GM18951 (cell line): ENCODE results near the gene LRP4.
"Not testable (repeated sequence)": the region's sequence is repeated elsewhere in the genome, so short reads cannot be mapped to it uniquely, and the experiment has no call there.

Experiments used
- POLR2A ChIP-seq: IDR thresholded peaks from 4 replicates; pipeline ENCODE4 v1.6.1; 2011; ENCODE audit warnings: mild to moderate bottlenecking; ENCODE audit not compliant: insufficient read length, insufficient read depth; ENCODE audit errors: extremely low read depth
- in situ Hi-C: fragments of 300-500 bp; cut with MboI; formaldehyde crosslinking; loops from one replicate; pipeline ENCODE4 v1.12.0; 2022; ENCODE audit warnings: low sequenced_read_pairs, mixed read lengths, inconsistent platforms; ENCODE audit not compliant: unreplicated experiment

Gene LRP4

GRCh38 chr11:46918083-46918787, at the start of gene LRP4:
TSS of gene LRP4 (minus strand) at chr11:46918550. CDS start at chr11:46918379, 171 bp downstream.
- TF ChIP-seq POLR2A = no peak
- in situ Hi-C loops = loop anchor here (10.0 kb wide), 1 partner anchor 237 kb away; no protein-coding TSS in a partner anchor

DNA sequence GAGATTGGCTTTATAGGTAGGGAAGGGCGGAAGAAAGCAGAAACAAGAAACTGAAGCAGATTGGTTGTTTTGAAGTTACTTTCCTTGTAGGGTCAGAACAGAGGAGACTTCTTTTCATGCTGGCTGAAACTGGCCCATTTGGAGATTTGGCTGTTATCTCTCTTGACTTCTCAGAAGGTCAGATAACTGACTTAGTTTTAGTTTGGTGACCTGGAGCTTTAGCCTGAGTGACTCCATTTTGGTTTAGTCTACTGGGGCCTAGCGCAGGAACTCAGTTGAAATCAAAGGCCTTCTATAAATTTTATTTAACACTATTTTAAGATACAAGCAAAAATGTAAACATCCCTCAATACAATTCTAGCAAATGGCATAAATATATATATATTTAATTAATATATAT, 49.6 kb upstream of the LRP4 start:
- TF ChIP-seq POLR2A = no peak
- in situ Hi-C loops = no loop called here

DNA sequence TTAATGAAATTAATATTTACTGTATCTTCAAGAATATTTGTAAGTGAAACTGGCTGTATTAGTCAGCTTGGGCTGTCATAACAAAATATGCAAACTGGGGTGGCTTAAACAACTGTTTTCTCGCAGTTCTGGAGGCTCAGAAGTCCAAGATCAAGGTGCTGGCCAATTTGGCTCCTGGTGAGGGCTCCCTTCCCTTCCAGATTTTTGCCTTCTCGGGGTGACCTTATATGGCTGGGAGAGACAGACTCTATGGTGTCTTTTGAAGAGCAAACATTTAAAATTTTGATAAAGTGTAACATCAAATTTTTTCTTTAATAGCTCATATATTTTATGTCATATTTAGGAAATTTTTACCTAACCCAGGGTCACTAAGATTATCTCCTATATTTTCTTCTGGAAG, 48.4 kb upstream of the LRP4 start:
- in situ Hi-C loops = no loop called here
- TF ChIP-seq POLR2A = no peak

DNA sequence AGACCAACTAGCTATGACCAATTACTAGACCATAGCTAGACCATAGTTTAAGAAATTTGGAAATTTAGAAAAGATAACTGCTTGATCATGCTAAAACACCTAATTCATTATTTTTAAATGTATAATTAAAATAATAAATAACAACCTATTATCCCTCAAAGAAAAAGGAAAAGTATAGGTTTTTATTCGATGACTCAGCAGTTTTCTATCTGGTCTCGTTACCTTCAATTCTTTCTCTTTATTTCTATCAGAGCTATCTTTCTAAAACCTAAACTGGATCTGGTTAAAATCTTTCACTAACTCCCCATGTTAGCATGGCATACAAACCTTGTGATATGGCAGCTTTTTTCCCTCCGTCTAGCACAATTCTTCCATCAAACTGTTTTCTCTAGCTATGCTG, 45.5 kb upstream of the LRP4 start:
- no peak for TF ChIP-seq POLR2A
- in situ Hi-C loops = no loop called here

DNA sequence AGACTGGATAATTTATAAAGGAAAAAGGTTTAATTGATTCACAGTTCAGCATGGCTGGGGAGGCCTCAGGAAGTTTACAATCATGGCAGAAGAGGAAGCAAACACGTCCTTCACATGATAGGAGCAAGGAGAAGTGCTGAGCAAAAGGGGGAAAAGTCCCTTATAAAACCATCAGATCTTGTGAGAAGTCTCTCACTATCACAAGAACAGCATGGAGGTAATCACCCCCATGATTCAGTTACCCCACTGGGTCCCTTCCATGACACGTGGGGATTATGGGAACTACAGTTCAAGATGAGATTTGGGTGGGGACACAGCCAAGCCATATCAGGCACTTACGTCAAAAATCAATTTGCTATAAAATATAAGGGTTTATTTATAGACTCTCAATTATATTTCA, 43.5 kb upstream of the LRP4 start:
- in situ Hi-C loops = not testable (repeated sequence)

- no peak for TF ChIP-seq POLR2A
- in situ Hi-C loops = no loop called here
Measured at GRCh38 chr11:46961041-46961440, 42.7 kb upstream of the LRP4 start.

DNA sequence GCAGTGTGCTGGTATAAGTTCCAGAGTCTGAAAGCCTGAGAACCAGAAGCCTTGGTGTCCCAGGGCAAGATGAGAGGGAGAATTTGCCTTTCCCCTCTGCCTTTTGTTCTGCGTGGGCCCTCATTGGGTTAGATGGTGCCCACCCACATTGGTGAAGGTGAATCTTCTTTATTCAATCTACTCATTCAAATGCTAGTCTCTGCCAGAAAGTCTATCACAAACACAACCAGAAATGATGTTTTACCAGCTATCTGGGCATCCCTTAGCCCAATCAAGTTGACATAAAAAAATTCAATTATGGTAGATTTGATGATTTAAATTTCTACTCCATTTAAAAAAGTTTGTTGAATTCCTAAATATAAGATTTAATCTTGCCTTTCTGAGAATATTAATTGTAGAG, 40.4 kb upstream of the LRP4 start:
- no peak for TF ChIP-seq POLR2A
- in situ Hi-C loops = no loop called here

GRCh38 chr11:46953093-46953492, 34.7 kb upstream of the LRP4 start:
- TF ChIP-seq POLR2A = no peak
- in situ Hi-C loops = no loop called here

DNA sequence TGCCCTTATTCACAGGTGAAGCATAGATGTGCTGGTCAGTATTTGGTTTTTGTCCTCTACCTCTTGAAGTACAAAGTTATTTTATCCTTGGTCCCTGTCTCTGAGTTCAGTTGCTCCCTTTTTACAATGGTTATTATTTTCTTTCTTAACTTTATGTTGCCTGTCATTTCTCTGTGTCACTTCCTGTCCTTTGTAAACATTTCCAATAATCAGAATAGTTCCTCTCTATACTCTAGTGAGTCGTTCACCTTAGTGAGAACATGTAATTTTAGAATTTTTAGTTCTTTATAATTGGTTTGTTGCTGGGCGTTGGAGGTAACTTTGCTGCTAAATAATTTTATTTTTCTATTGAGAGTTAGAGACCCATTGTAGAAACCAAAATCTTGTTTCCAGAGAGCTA, 34.2 kb upstream of the LRP4 start:
- no peak for TF ChIP-seq POLR2A
- in situ Hi-C loops = no loop called here

DNA sequence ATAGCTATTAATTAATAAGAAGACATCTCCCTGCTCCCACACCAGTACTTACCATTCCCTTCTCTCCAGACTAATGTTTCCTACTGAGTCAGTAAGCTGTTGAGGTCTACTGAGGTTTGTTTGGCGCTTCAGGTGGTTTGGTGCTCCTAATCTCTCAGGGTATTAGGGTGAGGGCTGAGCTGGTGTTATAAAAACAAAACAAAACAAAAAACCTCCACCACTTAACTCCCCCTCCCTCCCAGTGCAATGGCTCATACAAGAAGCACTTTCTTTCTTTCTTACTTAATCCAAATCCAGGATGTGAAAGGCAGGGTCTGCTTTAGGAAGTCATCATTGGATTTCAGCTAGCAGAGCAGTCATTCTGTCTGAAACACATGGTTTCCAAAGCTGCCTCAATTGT, 33.5 kb upstream of the LRP4 start:
- no peak for TF ChIP-seq POLR2A
- in situ Hi-C loops = no loop called here

DNA sequence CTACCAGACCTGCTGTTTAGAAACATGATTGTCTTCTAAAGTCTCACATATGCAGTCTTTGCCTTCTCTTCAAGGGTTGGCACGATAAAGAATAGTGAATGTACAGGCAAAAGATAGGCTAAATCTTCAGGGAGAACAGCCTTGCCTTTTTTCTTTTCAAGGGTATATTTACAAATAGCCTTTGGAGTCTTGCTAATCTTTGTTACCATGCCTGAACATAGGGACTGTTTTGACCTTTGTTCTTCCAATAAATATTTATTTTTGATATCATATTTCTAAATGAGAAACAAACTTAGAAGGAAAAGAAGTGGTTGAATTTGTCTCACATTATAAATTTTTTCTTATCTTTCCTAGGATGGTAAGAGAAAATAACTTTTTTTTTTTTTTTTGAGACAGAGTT, 30.9 kb upstream of the LRP4 start:
- TF ChIP-seq POLR2A = no peak

GRCh38 chr11:46948378-46949131, 30.2 kb upstream of the LRP4 start:
- no peak for TF ChIP-seq POLR2A
- in situ Hi-C loops = no loop called here

More for the DNA sequence above, 30.9 kb upstream of the LRP4 start:
- in situ Hi-C loops = no loop called here

DNA sequence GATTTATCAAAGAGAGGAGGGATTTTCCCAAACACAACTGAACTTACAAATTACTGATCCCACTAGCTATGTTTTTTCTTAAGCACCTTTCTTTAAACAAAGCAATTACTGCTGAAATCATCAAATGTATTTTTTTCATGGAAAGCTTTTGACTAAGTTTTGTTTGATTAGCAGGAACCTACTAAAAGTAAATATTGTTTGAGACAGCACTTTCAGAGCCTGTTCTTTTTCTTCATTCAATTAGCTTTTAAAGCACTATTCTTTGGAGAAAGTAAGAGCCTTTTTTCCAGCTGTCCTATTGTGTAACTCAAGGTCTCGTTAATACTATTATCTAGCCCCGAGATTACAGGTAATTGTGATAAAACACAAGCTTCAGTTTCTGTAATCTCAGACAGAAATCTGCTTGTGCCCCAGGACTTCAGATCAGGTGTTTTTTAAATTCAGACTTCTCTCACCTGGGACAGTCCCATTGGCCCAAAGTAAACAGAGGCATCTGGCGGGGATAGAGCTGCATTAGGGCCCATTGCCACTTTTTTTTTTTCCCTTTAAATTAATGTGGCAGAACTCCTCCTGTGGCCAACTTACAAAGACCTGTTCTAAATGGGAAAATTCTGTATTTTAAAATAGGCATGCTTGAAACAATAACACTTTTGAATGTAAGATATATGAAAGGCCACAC, 29.2 kb upstream of the LRP4 start:
- no peak for TF ChIP-seq POLR2A
- in situ Hi-C loops = no loop called here
